Fibroblast of peridontal ligament (primary cell): ENCODE data around the gene NOP9.

Experiments
- DNase-seq: peaks from one replicate; pipeline ENCODE4 v3.0.0-alpha.2; 2010; ENCODE audit errors: extremely low read depth

The NOP9 gene

GRCh38 chr14:24283796-24284460, 15.7 kb upstream of the NOP9 start:
- no peak for DNase-seq

- DNase-seq, result no peak
Measured at GRCh38 chr14:24284501-24285035, 15.1 kb upstream of the NOP9 start.

DNA sequence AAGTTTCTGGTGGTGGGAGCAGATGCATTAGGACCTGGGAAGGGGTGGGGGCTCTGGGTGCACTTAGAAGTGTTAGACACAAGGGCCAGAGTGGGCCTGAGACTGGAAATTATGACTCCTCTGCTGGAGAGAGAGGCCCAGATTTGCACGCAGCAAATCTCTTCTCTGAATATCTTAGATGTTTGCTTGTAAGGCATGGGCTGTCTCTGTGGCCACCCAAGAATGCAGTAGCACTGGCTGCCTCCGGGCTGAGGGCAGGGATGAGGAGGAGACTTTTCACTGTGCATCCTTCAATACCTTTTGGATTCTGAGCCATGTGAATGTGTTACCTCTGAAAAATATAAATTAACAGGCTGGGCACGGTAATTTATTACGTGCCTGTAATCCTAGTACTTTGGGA, 14.3 kb upstream of the NOP9 start:
- DNase-seq, result peak; percentile 33

GRCh38 chr14:24286996-24287395, 12.7 kb upstream of the NOP9 start:
- no peak for DNase-seq

GRCh38 chr14:24289649-24290280, 9.9 kb upstream of the NOP9 start:
- no peak for DNase-seq

DNA sequence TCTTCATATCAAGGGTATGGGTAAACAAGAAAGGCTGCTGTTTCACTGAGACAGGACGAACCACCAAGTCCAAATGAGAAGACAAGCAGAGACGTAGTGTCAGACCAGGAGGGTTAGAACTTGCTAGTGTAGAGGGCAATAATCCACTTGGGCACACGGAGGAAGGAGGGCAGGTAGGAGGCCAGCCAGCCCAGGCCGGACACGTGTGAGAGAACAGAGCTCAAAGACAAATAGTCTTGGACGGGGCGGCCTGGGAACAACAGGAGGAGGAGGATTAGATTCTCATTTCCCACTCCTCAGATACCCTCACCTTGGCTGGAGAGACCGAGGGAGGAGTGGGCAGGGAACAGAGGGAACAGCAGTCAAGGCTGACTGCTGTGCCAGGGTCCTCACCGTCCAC, 8.9 kb upstream of the NOP9 start:
- DNase-seq, result no peak

GRCh38 chr14:24291446-24292117, 8.1 kb upstream of the NOP9 start:
- no peak for DNase-seq

DNA sequence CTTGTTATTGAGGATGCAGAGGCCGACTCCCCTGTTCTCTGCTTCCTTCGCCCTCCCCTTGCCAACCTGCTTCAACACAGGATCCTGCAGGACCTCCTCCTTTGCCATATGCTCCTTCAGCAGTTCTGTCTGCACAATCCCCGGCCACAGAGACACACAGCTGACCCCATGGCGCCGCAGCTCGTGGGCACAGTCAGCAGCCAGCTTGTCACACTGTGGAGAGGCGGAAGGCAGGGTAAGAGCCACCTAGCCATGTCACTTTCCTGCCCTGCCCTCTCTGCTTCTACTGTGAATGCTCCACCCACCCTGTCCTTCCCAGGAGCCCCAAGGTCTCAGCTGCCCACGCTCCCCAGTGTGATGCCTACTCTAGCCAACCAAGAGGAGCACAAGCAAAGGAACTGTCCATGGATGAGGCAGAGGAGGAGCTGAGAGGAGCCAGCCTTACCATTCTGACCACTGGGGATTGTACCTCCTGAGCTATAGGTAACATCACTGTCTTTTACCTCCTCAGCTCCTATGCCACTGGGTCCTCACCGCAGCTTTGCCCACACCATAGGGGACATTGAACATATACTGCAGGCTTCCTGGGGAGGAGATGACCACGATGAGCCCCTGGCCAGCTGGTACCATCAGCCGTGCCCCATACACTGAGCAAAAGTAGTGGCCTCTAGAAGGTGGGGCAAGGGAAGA, 7.4 kb upstream of the NOP9 start:
- DNase-seq, result no peak

GRCh38 chr14:24293525-24293924, 6.1 kb upstream of the NOP9 start:
- DNase-seq, result no peak

- peak; percentile 93 for DNase-seq
Measured at GRCh38 chr14:24296341-24297157, 3.1 kb upstream of the NOP9 start.

- peak; percentile 37 for DNase-seq
Measured at GRCh38 chr14:24297190-24297964, 2.3 kb upstream of the NOP9 start.

DNA sequence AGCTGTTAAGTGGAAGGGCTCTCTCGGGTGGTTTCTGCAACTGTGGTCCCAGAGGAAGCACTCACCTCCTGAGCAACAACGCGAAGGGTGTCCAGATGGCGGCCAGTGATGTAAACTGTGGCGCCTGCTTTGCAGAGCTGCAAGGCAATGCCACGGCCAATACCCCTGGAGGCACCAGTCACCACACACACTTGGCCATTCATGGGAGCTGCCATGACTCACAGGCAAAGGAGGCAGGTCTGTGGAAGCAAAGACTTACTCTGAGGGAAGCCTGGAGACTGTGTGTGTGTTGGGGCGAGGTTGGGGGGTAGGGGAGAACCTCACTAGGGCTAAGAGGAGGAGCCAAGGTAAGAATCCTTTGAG, 777 bp upstream of the NOP9 start:
- DNase-seq, result peak; percentile 53

DNA sequence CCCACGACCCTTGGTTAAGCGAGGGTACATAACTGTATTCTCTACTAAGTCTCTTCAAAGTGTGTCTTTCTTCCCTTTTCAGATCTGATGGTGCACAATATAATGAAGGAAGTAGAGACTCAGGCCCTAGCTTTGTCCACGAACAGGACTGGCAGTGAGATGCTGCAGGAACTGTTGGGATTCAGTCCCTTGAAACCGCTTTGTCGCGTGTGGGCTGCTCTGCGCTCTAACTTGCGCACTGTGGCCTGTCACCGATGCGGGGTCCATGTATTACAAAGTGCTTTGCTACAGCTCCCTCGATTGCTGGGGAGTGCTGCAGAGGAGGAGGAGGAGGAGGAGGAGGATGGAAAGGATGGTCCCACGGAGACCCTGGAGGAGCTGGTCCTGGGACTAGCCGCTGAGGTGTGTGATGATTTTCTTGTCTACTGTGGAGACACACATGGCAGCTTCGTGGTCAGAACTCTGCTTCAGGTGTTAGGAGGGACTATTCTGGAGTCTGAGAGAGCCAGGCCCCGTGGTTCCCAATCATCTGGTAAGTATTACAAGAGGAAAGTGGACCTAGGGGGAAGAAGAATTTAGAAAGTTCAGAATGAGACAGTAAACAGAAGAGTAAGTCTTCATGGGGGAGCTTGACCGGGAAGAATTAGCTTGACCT, 803 bp downstream of the NOP9 start:
- DNase-seq, result no peak

- DNase-seq, result no peak
Measured at GRCh38 chr14:24304019-24304387, 4.4 kb downstream of the NOP9 start.

DNA sequence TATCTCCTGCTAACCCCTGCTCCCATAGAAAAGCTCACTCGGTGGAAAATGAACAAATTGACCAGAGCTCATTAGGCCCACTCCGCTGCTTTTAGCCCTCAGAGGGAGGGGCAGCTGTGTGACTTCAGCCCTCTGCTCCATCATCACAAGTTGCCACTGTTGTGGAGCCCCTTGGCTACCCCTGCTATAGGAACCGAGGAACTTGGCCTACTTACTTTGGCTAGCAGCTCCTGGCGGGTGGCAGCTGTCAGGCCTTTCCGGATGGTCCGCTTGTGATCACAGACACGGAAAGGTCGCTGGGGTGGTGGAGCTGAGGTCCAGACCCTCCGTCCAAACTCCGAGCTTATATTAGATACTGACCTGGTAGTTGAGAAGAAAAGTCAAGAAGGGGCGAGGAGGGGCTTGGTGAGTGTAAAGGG, 7.5 kb downstream of the NOP9 start:
- no peak for DNase-seq

DNA sequence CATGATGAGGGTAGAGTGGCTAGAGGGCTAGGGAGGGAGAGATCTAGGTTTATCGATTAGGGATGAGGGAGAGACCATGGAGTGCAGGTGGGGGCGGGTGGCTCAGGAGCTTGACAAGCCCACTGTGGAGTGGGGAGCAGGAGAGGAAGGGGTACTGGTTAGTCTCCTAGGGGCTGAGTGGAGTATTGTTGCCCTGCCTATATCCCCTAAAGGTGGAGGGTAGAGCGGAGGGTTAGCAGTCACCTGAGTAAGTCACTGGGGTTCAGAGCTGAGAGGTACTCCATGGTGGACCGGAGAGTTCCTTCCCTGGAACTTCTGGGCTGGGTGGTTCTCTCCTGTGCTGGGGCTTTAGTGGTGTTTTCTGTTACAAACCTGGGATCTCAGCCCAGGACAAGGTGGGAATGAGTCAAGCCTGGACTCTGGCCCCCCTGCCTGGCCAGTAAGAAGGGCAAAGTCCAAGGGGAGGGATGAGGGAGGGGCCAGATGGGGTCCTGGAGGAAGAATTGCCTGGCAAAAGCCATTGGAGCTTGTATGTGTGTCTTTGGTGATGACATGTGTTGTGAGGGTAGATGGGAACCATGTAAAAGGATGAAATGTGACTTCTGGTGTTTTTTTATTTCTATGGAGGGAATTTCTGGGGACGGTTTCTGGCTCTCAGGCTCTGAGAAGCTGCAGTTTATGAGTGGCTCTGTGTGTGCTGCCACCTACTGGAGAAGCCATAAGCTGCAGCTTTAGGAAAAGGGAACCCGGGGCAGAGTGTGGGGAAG, 8.1 kb downstream of the NOP9 start, which contains the start of gene CIDEB:
CIDEB (minus strand) TSS at position 403 of the 767 bp plus-strand sequence; CDS start at position 284, 119 bp downstream.
- peak; percentile 60 for DNase-seq

GRCh38 chr14:24308342-24309124, 8.9 kb downstream of the NOP9 start:
- no peak for DNase-seq

DNA sequence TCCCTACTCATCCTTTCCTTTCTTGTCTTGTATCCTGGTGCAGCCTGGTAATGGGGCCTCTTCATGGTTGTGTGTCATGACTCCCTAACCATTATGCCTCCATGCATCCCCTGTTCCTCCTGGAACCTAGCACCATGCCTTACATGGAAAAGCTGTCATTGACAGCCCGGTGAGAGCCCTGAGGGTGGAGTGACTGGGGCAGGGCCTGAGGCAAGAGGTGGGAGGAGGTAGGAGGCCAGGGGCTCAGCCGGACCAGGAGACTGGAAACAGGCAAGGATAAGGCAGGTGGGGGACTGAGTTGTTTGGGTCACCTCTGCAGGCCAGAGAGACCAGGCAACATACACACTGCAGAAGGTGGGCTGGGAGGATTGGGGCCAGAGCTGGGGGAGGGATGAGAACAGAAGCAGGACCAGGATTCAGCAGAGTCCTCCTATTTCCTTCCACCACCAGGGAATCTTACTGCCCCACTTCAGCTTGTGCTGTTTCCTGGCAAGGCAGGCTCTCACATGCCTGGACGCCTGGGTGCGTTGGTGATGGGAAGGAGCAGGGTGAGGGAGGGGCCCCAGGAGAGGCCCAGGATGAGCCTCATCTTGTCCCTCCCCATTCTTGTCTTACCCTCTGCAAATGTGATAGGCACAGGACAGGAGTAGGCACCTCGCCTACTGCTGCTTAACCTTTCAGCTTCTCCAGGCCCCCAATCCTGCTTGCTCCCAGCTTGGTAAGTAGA, 10.1 kb downstream of the NOP9 start, which contains the start of gene LTB4R2:
LTB4R2 (plus strand) TSS at position 603 of the 727 bp plus-strand sequence. CDS start 525 bp downstream, outside the sequence.
- DNase-seq, result no peak
